Right kidney (tissue), 9 donors: Measurements from ENCODE around the gene BMF.
"Not testable (repeated sequence)": the region's sequence is repeated elsewhere in the genome, so short reads cannot be mapped to it uniquely, and the experiment has no call there.

ENCODE experiments used
- DNase-seq: peaks from one replicate; pipeline ENCODE4 v3.0.0-alpha.2; 2016
- long read RNA-seq, 8 donors: transcript quantifications; one replicate each; lab custom pipeline, GENCODE V29; 2026

Gene BMF
- long read RNA-seq, donor 1, full-length matches to known transcripts, result 6 of 14 reads
- long read RNA-seq, donor 1, partial matches to known transcripts, result 8 of 14 reads
- long read RNA-seq, donor 1, other reads (novel, unspliced or antisense), result 0 of 14 reads
- long read RNA-seq, donor 2, full-length matches to known transcripts, result 4 of 14 reads
- long read RNA-seq, donor 2, partial matches to known transcripts, result 10 of 14 reads
- long read RNA-seq, donor 2, other reads (novel, unspliced or antisense), result 0 of 14 reads
- long read RNA-seq, donor 3, full-length matches to known transcripts, result 1 of 1 reads
- long read RNA-seq, donor 3, partial matches to known transcripts, result 0 of 1 reads
- long read RNA-seq, donor 3, other reads (novel, unspliced or antisense), result 0 of 1 reads
- long read RNA-seq, donor 4, full-length matches to known transcripts, result 9 of 19 reads
- long read RNA-seq, donor 4, partial matches to known transcripts, result 10 of 19 reads
- long read RNA-seq, donor 4, other reads (novel, unspliced or antisense), result 0 of 19 reads
- long read RNA-seq, donor 5, full-length matches to known transcripts, result 4 of 4 reads
- long read RNA-seq, donor 5, partial matches to known transcripts, result 0 of 4 reads
- long read RNA-seq, donor 5, other reads (novel, unspliced or antisense), result 0 of 4 reads
- long read RNA-seq, donor 6, full-length matches to known transcripts, result 1 of 6 reads
- long read RNA-seq, donor 6, partial matches to known transcripts, result 5 of 6 reads
- long read RNA-seq, donor 6, other reads (novel, unspliced or antisense), result 0 of 6 reads
- long read RNA-seq, donor 7, result 0 reads
- long read RNA-seq, donor 8, full-length matches to known transcripts, result 11 of 22 reads
- long read RNA-seq, donor 8, partial matches to known transcripts, result 11 of 22 reads
- long read RNA-seq, donor 8, other reads (novel, unspliced or antisense), result 0 of 22 reads

GRCh38 chr15:40108855-40109735 is at the start of gene BMF:
Gene BMF (minus strand): TSS chr15:40108879. CDS start chr15:40106086, 2,793 bp downstream.
- DNase-seq, result peak; percentile 84

- DNase-seq, result no peak
These were observed 49.2 kb upstream of the BMF start for GRCh38 chr15:40157778-40158447.

GRCh38 chr15:40155270-40155910 is 46.7 kb upstream of the BMF start:
- DNase-seq, result peak; percentile 41

GRCh38 chr15:40154821-40155220 is 46.1 kb upstream of the BMF start:
- DNase-seq, result not testable (repeated sequence)

- no peak for DNase-seq
These were observed 43.3 kb upstream of the BMF start for GRCh38 chr15:40151991-40152390.

- no peak for DNase-seq
These were observed 42.8 kb upstream of the BMF start for GRCh38 chr15:40151499-40151898.

- DNase-seq, result no peak
These were observed 41.7 kb upstream of the BMF start for GRCh38 chr15:40150163-40150925.

- no peak for DNase-seq
These were observed 40.7 kb upstream of the BMF start for GRCh38 chr15:40149339-40149738.

GRCh38 chr15:40146037-40146436 is 37.4 kb upstream of the BMF start:
- DNase-seq, result no peak

GRCh38 chr15:40142428-40142827 is 33.7 kb upstream of the BMF start:
- no peak for DNase-seq

- not testable (repeated sequence) for DNase-seq
These were observed 29.5 kb upstream of the BMF start for GRCh38 chr15:40138201-40138570.

GRCh38 chr15:40137303-40138200 is 28.9 kb upstream of the BMF start:
- no peak for DNase-seq

GRCh38 chr15:40136470-40137302 is 28.0 kb upstream of the BMF start:
- DNase-seq, result no peak

- not testable (repeated sequence) for DNase-seq
These were observed 27.3 kb upstream of the BMF start for GRCh38 chr15:40135846-40136450.

GRCh38 chr15:40134885-40135284 is 26.2 kb upstream of the BMF start:
- no peak for DNase-seq

GRCh38 chr15:40133544-40133943 is 24.9 kb upstream of the BMF start:
- DNase-seq, result no peak

GRCh38 chr15:40130799-40131502 is 22.3 kb upstream of the BMF start:
- no peak for DNase-seq
